LNCaP clone FGC (cell line): ENCODE measurements around the gene ZSCAN1.

Source experiments
- DNase-seq: peaks from one replicate; pipeline ENCODE4 v3.0.0-alpha.2; 2011; ENCODE audit warnings: low read depth
- H3K4me3 ChIP-seq: 2 replicates; pipeline ENCODE4 v1.5.1; 2011; ENCODE audit warnings: mild to moderate bottlenecking, low read depth, low read length, control low read depth
- CTCF ChIP-seq: IDR thresholded peaks from 2 replicates; pipeline ENCODE4 v1.5.1; 2012; ENCODE audit warnings: mild to moderate bottlenecking; ENCODE audit not compliant: control insufficient read depth, insufficient read depth; ENCODE audit errors: extremely low read depth

The ZSCAN1 gene

GRCh38 chr19:58079792-58080191 lies 46.0 kb downstream of the ZSCAN1 start:
- no peak for DNase-seq
- TF ChIP-seq CTCF = no peak
- no peak overlapping the region for H3K4me3 ChIP-seq

- no peak for DNase-seq
- H3K4me3 ChIP-seq = no peak overlapping the region
- TF ChIP-seq CTCF = no peak
These were observed 49.2 kb downstream of the ZSCAN1 start for GRCh38 chr19:58083021-58083420.

- no peak for TF ChIP-seq CTCF
- no peak for DNase-seq
- H3K4me3 ChIP-seq = no peak overlapping the region
These were observed 50.9 kb downstream of the ZSCAN1 start for GRCh38 chr19:58084596-58085347.

GRCh38 chr19:58085348-58085875 lies 51.6 kb downstream of the ZSCAN1 start:
- no peak for TF ChIP-seq CTCF
- no peak overlapping the region for H3K4me3 ChIP-seq
- no peak for DNase-seq

GRCh38 chr19:58086825-58087710 lies 53.2 kb downstream of the ZSCAN1 start:
- DNase-seq = no peak
- TF ChIP-seq CTCF = no peak
- H3K4me3 ChIP-seq = no peak overlapping the region

GRCh38 chr19:58088521-58089052 lies 54.8 kb downstream of the ZSCAN1 start:
- no peak for DNase-seq
- no peak overlapping the region for H3K4me3 ChIP-seq
- TF ChIP-seq CTCF = no peak
